ENCODE measurements around the gene DSCAM.

DNA sequence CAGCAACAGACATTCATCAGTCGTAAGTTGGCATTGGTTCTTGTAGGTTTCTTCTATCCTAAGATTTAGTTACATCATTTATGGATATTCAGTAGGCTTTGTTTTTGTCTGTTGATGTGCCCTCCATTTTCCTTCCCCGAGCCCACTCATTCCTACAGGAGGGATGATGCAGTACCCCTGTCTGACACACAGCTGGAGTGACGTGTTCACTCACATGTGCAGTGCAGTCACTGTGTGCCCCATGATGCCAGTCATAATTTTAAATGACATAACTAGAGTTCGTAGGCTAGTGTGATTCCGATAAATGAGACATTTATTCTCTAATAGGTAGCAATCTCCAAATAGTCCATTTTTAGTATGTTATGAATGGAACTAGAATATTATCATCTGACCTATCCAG lies 438.4 kb downstream of the DSCAM start:
- TF ChIP-seq, protein P1, sequence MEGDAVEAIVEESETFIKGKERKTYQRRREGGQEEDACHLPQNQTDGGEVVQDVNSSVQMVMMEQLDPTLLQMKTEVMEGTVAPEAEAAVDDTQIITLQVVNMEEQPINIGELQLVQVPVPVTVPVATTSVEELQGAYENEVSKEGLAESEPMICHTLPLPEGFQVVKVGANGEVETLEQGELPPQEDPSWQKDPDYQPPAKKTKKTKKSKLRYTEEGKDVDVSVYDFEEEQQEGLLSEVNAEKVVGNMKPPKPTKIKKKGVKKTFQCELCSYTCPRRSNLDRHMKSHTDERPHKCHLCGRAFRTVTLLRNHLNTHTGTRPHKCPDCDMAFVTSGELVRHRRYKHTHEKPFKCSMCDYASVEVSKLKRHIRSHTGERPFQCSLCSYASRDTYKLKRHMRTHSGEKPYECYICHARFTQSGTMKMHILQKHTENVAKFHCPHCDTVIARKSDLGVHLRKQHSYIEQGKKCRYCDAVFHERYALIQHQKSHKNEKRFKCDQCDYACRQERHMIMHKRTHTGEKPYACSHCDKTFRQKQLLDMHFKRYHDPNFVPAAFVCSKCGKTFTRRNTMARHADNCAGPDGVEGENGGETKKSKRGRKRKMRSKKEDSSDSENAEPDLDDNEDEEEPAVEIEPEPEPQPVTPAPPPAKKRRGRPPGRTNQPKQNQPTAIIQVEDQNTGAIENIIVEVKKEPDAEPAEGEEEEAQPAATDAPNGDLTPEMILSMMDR (IDR thresholded peaks at IDR 0.05) = no peak
- TF ChIP-seq POLR2A (IDR thresholded peaks at IDR 0.05) = no peak

Measured in Peyer's patch (tissue), 4 donors.